ENCODE data around the gene MICA. TPM values are rescaled to one million over a fixed set of nuclear protein-coding genes. Genes with fewer than 3 reads are reported as not detected.
"Not testable (repeated sequence)": the region's sequence is repeated elsewhere in the genome, so short reads cannot be mapped to it uniquely, and the experiment has no call there.

Gene MICA
- total RNA-seq, 1 experiment from 2014 or later: 41.2 TPM

DNA sequence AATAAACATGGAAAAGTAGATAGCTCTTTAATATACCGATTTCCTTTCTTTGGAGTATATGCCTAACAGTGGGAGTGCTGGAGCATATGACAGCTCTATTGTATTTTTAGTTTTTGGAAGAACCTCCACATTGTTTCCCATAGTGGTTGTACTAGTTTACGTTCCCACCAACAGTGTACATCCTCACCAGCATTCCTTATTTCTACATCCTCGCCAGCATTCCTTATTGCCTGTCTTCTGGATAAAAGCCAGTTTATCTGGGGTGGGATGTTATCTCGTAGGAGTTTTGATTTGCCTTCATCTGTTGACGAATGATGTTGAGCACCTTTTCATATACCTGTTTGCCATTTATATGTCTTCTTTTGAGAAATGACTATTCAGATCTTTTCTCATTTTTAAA, 2.6 kb downstream of the MICA start:
- BruUV-seq (replicated peaks): no TSS peak
- peaks cover 20% of the 10 kb centered on the region for H3K4me1 ChIP-seq (ENCODE audit: insufficient read depth, low read length, poor library complexity, severe bottlenecking)
- CTCF ChIA-PET: no interaction called here
- no peak for DNase-seq (ENCODE audit: low spot score)
- no peaks in the 10 kb centered on the region for H3K27me3 ChIP-seq (replicated peaks; ENCODE audit: insufficient read depth, low read depth, low read length, poor library complexity)
- H3K27ac ChIP-seq (ENCODE audit: low read depth, low read length, poor library complexity, severe bottlenecking): no peak overlapping the region
- intact Hi-C loops (cut with micrococcal nuclease; ENCODE audit: unreplicated experiment): no loop called here
- no peak overlapping the region for H3K4me3 ChIP-seq (ENCODE audit: low read depth, low read length, poor library complexity, severe bottlenecking)
- no peaks in the 10 kb centered on the region for H3K9me3 ChIP-seq (ENCODE audit: low read depth, low read length, poor library complexity, severe bottlenecking)
- peaks cover 6% of the 10 kb centered on the region for H3K36me3 ChIP-seq (ENCODE audit: insufficient read depth, low read length, poor library complexity, severe bottlenecking)
- TF ChIP-seq EZH2 (IDR thresholded peaks at IDR 0.05; ENCODE audit: borderline replicate concordance, low read depth, low read length, poor library complexity, severe bottlenecking): no peak
- TF ChIP-seq, protein P1, sequence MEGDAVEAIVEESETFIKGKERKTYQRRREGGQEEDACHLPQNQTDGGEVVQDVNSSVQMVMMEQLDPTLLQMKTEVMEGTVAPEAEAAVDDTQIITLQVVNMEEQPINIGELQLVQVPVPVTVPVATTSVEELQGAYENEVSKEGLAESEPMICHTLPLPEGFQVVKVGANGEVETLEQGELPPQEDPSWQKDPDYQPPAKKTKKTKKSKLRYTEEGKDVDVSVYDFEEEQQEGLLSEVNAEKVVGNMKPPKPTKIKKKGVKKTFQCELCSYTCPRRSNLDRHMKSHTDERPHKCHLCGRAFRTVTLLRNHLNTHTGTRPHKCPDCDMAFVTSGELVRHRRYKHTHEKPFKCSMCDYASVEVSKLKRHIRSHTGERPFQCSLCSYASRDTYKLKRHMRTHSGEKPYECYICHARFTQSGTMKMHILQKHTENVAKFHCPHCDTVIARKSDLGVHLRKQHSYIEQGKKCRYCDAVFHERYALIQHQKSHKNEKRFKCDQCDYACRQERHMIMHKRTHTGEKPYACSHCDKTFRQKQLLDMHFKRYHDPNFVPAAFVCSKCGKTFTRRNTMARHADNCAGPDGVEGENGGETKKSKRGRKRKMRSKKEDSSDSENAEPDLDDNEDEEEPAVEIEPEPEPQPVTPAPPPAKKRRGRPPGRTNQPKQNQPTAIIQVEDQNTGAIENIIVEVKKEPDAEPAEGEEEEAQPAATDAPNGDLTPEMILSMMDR (conservative IDR thresholded peaks at IDR 0.05; ENCODE audit: low read depth, low read length): no peak
- POLR2A ChIA-PET (ENCODE audit: low non-redundant PET): no interaction called here

DNA sequence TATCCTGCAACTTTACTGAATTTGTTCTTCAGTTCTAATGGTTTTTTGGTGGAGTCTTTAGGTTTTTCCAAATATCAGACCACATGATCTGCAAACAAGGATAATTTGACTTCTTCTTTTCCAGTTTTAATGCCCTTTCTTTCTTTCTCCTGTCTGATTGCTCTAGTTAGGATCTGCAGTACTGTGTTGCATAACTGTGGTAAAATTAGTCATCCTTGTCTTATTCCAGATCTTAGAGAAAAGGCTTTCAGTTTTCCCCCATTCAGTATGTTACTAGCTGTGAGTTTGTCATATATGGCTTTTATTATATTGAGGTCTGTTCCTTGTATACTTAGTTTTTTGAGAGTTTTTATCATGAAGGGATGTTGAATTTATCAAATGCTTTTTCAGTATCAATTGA, 4.3 kb downstream of the MICA start:
- Histone ChIP-seq H3K9me3 (ENCODE audit: low read depth, low read length, poor library complexity, severe bottlenecking) (no peaks in the 10 kb centered on the region), H3K4me1 (ENCODE audit: insufficient read depth, low read length, poor library complexity, severe bottlenecking) (peaks cover 5% of the 10 kb centered on the region), H3K27me3 (replicated peaks; ENCODE audit: insufficient read depth, low read depth, low read length, poor library complexity) (no peaks in the 10 kb centered on the region), H3K27ac (ENCODE audit: low read depth, low read length, poor library complexity, severe bottlenecking) (no peak overlapping the region), H3K4me3 (ENCODE audit: low read depth, low read length, poor library complexity, severe bottlenecking) (no peak overlapping the region), H3K36me3 (ENCODE audit: insufficient read depth, low read length, poor library complexity, severe bottlenecking) (peaks cover 22% of the 10 kb centered on the region)
- ChIA-PET POLR2A (ENCODE audit: low non-redundant PET) (no interaction called here), CTCF (no interaction called here)
- DNase-seq (ENCODE audit: low spot score): no peak
- no TSS peak for BruUV-seq (replicated peaks)
- no peak for TF ChIP-seq EZH2 (IDR thresholded peaks at IDR 0.05; ENCODE audit: borderline replicate concordance, low read depth, low read length, poor library complexity, severe bottlenecking)
- TF ChIP-seq, protein P1 (conservative IDR thresholded peaks at IDR 0.05; ENCODE audit: low read depth, low read length): no peak
- intact Hi-C loops (cut with micrococcal nuclease; ENCODE audit: unreplicated experiment): no loop called here

- ChIA-PET CTCF (no interaction called here), POLR2A (ENCODE audit: low non-redundant PET) (no interaction called here)
- H3K9me3 ChIP-seq (ENCODE audit: low read depth, low read length, poor library complexity, severe bottlenecking): no peaks in the 10 kb centered on the region
- TF ChIP-seq EZH2 (IDR thresholded peaks at IDR 0.05; ENCODE audit: borderline replicate concordance, low read depth, low read length, poor library complexity, severe bottlenecking): no peak
- TF ChIP-seq, protein P1 (conservative IDR thresholded peaks at IDR 0.05; ENCODE audit: low read depth, low read length): no peak
- no TSS peak for BruUV-seq (replicated peaks)
- DNase-seq (ENCODE audit: low spot score): no peak
- H3K36me3 ChIP-seq (ENCODE audit: insufficient read depth, low read length, poor library complexity, severe bottlenecking): peaks cover 41% of the 10 kb centered on the region
- H3K27me3 ChIP-seq (replicated peaks; ENCODE audit: insufficient read depth, low read depth, low read length, poor library complexity): no peaks in the 10 kb centered on the region
- H3K27ac ChIP-seq (ENCODE audit: low read depth, low read length, poor library complexity, severe bottlenecking): no peak overlapping the region
- intact Hi-C loops (cut with micrococcal nuclease; ENCODE audit: unreplicated experiment): no loop called here
- H3K4me1 ChIP-seq (ENCODE audit: insufficient read depth, low read length, poor library complexity, severe bottlenecking): no peaks in the 10 kb centered on the region
- no peak overlapping the region for H3K4me3 ChIP-seq (ENCODE audit: low read depth, low read length, poor library complexity, severe bottlenecking)
Observed at GRCh38 chr6:31412506-31412905, 9.1 kb downstream of the MICA start.

GRCh38 chr6:31414148-31414770, 10.9 kb downstream of the MICA start:
- H3K27ac ChIP-seq (ENCODE audit: low read depth, low read length, poor library complexity, severe bottlenecking); H3K9me3 ChIP-seq (ENCODE audit: low read depth, low read length, poor library complexity, severe bottlenecking); CTCF ChIA-PET; H3K27me3 ChIP-seq (replicated peaks; ENCODE audit: insufficient read depth, low read depth, low read length, poor library complexity); DNase-seq (ENCODE audit: low spot score); POLR2A ChIA-PET (ENCODE audit: low non-redundant PET); BruUV-seq (replicated peaks); H3K4me3 ChIP-seq (ENCODE audit: low read depth, low read length, poor library complexity, severe bottlenecking); H3K4me1 ChIP-seq (ENCODE audit: insufficient read depth, low read length, poor library complexity, severe bottlenecking); intact Hi-C loops (cut with micrococcal nuclease; ENCODE audit: unreplicated experiment): not testable (repeated sequence)
- peaks cover 41% of the 10 kb centered on the region for H3K36me3 ChIP-seq (ENCODE audit: insufficient read depth, low read length, poor library complexity, severe bottlenecking)

Measured in A673 (cell line).